HUES48 (cell line): ENCODE results near the gene RDH13.

ENCODE experiments used
- H3K27ac ChIP-seq: one replicate; pipeline ENCODE4 v1.7.0; 2013; ENCODE audit warnings: low read depth, low read length, inconsistent platforms
- H3K27me3 ChIP-seq: 2 replicates; pipeline ENCODE4 v1.6.1; 2013; ENCODE audit warnings: mild to moderate bottlenecking, low read length; ENCODE audit not compliant: control insufficient read depth, insufficient read depth
- H3K36me3 ChIP-seq: 2 replicates; pipeline ENCODE4 v1.6.1; 2013; ENCODE audit warnings: low read length; ENCODE audit not compliant: control insufficient read depth, insufficient read depth
- H3K4me1 ChIP-seq: 2 replicates; pipeline ENCODE4 v1.6.1; 2013; ENCODE audit warnings: mild to moderate bottlenecking, low read length; ENCODE audit not compliant: control insufficient read depth, insufficient read depth
- H3K4me3 ChIP-seq: 2 replicates; pipeline ENCODE4 v1.5.1; 2013; ENCODE audit warnings: mild to moderate bottlenecking, low read depth, low read length
- H3K9ac ChIP-seq: 2 replicates; pipeline ENCODE4 v1.6.1; 2013; ENCODE audit warnings: mild to moderate bottlenecking, low read depth, low read length, moderate library complexity
- H3K9me3 ChIP-seq: 2 replicates; pipeline ENCODE4 v1.6.1; 2013; ENCODE audit warnings: low read length; ENCODE audit not compliant: control insufficient read depth, insufficient read depth

RDH13 gene

DNA sequence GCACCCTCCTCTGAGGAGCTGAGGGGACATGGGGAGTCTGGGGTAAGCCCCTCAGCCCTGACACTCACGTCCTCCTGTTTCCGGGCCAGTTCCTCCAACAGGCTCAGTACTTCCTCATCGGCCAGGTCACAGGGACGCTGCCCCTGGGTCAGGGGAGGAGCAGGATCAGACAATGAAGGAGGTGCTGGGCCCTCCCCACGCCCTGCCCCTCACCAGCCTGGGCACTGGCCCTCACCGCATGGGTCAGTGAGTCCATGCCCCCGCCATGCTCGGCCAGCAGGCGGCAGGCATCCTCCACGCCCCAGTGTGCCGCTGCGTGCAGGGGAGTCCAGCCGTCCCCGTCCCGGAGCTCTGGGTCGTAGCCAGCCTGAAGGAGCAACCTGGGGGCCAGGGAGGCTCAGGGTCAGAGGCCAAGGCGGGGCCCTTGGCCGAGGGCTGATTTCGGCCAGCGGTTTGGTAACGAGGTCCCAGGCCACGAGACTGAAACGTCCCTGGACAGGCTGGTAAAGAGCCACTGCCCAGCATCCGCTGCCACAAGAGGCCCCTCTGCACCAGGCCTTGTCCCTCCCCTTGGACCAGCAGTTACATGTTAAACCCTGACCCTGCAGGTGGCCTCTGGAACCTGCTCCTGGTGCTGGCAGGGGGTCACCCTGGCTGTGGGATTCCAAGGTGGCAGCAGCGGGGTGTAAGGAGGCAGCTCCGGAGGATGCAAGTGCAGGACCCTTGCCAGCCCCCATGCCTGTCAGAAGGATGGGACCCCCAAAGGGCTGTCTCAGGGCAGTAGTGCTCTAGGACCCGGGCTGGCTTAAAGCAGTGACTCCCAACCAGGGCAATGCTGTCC is 36.0 kb upstream of the RDH13 start:
- Histone ChIP-seq H3K4me3 (no peak overlapping the region), H3K36me3 (peaks cover 33% of the 10 kb centered on the region), H3K4me1 (peaks cover 12% of the 10 kb centered on the region; the same call in 1 of the 2 replicates), H3K27ac (no peak overlapping the region), H3K9ac (no peak overlapping the region), H3K27me3 (no peaks in the 10 kb centered on the region), H3K9me3 (no peaks in the 10 kb centered on the region; the same call in 1 of the 2 replicates)

DNA sequence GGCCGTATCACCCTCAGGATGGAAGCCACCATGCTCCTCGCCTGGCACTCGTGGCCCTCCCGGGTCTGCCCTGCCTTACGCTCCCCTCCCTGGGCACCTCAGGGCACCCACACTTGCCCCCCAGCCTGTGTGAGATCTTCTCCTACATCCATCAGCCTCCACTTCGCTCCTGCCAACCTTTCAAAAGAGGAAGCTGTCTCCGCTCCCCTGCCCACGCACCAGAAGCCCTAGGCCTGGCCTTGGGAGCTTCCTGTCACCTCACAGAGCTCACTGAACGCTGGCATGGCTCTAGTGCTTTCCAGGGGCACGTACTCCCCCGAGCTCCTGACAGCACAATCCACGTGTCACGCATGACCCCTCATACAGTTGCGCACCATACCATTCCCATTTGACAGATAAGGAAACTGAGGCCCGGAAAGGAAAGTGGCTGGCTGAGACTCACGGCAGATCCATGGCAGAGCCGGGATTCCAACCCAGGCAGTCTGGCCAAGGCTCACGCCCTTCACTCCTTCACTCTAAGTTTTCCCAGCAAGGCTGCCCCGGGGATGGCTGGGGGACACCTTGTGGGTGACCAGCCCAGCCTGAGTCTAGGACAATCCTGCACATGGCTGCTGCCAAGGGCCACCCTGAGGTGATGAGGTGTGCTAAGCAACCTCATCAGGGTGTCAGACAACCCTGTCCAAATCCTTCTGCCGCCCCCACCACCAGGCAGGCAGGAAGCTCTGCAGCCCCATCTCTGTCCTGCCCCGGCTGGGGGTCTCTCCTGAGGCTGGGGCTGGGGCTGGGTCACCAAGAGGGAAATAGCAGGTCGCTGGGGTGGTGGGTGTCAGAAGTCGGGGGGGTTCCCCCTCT is 35.1 kb upstream of the RDH13 start:
- peaks cover 12% of the 10 kb centered on the region; the same call in 1 of the 2 replicates for H3K4me1 ChIP-seq
- no peak overlapping the region for H3K27ac ChIP-seq
- H3K9me3 ChIP-seq, result no peaks in the 10 kb centered on the region
- no peak overlapping the region for H3K9ac ChIP-seq
- no peaks in the 10 kb centered on the region for H3K27me3 ChIP-seq
- H3K4me3 ChIP-seq, result no peak overlapping the region
- H3K36me3 ChIP-seq, result peaks cover 28% of the 10 kb centered on the region

DNA sequence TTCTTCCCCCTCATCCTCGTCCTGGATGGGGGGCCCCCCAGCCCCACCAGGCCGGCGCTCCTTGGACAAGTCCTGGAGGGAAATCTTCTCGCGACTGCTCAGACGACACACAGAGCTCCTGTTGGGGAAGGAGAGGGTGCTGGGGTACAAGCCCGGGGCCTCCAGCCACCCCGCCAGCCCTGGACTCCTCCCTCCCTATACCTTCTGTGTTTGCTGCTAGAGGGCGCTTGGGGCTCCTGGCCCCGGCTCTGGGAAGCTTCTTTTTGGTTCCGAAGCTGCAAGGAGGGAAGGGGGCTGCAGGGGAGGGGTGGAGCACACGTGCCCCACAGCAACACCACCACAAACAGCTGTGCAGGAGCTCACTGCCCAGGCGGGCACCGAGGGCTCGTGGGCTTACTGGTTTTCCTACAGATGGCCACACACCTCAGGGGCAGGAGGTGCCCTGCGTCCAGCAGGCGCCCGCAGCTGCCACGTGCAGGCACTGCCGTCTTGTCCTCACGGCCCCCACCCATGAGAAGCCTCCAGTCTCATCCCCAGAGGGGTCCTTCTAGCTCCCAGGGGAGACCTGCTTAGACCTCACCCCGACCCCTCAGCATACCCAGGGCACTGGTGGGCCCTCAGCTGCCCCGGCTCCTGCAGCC is 33.2 kb upstream of the RDH13 start:
- Histone ChIP-seq H3K27ac (no peak overlapping the region), H3K36me3 (peaks cover 16% of the 10 kb centered on the region), H3K4me3 (no peak overlapping the region), H3K4me1 (peaks cover 18% of the 10 kb centered on the region; the same call in 1 of the 2 replicates), H3K27me3 (no peaks in the 10 kb centered on the region), H3K9me3 (no peaks in the 10 kb centered on the region), H3K9ac (no peak overlapping the region)

DNA sequence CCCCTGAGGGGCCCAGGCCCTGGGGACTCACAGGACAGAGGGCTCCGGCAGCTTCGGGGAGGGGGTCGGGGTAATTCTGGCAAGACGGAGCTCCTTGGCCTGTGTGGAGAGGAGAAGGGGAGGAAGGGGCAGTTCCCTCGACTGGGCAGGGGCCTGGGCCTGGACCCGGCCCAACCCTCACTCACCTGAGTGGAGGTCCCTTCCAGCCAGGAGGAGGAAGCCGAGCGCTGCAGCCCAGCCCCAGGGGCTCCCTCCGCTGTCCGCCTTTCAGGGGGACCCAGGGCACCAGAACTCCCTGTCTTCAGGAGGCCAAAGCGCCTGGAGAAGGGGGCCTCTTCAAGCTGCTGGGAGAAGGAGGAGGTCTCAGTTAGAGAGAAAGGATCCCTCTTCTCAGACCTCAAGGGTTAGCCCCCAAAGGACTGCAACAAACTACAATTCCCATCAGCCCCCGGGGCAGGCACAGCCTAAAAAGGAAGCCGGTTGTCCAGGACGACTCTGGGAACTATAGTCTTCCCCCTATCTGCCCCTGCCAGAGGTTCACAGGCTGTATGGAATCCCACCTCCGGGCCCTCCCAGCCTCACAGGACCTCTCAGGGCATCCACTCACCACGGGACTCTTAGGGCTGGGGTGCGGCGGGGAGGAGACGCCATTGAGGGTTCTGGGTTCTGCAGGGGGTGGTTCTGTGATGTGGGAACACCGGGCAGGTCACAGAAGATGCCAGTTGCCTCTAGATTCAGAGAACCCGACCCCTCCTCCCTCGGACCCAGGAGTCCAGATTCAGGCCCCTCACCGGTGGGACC is 32.5 kb upstream of the RDH13 start:
- no peaks in the 10 kb centered on the region for H3K9me3 ChIP-seq
- H3K27me3 ChIP-seq, result no peaks in the 10 kb centered on the region
- no peak overlapping the region for H3K4me3 ChIP-seq
- H3K9ac ChIP-seq, result no peak overlapping the region
- peaks cover 18% of the 10 kb centered on the region; the same call in 1 of the 2 replicates for H3K4me1 ChIP-seq
- no peak overlapping the region for H3K27ac ChIP-seq
- H3K36me3 ChIP-seq, result peaks cover 22% of the 10 kb centered on the region

DNA sequence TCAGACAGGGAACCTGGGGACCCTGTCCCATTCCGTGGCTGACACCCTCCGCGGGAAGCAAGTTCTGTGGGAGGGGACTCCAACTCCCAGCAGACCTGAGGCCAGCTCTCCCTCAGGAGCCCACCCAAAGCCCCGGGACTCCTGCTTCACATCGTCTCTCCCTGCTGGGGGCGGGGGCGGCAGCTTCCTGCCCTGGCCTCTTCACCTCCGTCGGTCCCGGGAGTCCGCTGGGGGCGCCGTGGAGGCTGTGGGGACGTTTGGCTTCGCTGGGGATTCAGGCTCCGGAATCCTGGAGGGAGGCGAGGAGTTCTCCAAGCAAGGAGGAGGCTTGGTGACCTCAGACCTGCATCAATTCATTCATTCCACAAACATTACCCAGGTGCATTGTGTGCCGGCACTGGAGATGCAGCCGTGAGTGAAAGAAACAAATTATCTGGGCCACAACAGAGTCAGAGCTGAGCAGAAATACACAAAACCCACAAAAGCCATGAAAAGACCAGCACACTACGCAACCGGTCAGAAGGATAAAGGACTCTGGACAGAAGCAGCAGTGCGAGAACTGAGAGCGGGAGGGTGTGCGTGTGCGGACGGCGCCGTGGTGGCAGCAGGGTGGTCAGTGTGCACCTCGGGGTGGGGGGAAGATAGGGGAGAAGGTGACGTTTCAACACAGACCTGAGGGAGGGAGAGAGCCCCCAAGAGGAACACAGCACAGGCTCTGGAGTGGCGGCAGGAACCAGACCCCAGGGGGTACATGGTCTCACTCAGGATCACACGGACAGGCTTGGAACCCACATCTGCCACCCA is 31.7 kb upstream of the RDH13 start:
- Histone ChIP-seq H3K9me3 (no peaks in the 10 kb centered on the region), H3K36me3 (peaks cover 22% of the 10 kb centered on the region), H3K4me3 (no peak overlapping the region), H3K27ac (no peak overlapping the region), H3K27me3 (no peaks in the 10 kb centered on the region), H3K9ac (no peak overlapping the region), H3K4me1 (peaks cover 18% of the 10 kb centered on the region; the same call in 1 of the 2 replicates)

DNA sequence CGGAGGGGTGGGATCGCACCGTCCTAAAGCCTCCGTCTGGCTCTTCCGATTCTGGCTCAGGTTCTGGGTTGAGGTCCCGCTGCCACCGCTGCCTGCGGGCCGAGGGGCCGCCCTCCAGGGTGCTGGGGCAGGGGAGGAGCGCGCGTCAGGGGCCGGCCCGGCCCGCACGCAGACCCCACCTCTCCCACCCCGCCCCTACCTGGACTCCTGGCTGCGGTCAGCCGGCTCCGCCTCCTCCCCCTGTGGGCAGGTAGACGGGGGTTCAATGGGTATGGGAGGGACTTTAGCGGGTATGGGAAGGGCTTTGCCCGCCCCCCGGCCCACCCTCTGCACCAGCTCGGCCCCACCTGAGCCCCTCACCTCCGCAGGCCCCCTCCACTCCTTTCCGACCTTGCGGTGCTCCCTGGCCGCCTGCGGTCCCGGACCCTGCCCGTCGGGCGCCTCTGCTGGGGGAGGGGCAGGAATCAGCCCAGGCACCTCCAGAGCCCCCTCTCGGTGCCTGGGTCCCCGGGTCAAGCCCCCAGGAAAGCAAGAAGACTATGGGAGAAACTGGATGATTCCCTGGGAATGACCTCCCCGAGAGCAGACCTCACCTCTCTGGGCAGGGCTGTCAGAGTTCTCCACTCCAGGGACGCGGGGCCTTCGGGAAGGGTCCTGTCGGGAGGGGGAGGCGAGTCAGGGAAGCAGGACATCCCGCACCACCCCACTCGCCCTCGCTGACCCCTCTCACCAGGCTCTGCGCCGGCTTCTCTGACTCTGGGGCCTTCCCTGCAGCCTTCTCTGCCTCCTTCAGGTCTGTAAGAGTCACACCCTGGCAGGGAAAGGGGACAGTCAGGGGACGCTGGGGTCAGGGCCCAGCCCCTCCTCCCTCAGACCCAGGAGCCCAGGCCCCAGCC is 29.7 kb upstream of the RDH13 start:
- H3K36me3 ChIP-seq, result peaks cover 20% of the 10 kb centered on the region
- peaks cover 29% of the 10 kb centered on the region for H3K4me1 ChIP-seq
- H3K27ac ChIP-seq, result no peak overlapping the region
- no peaks in the 10 kb centered on the region for H3K27me3 ChIP-seq
- no peak overlapping the region for H3K9ac ChIP-seq
- H3K4me3 ChIP-seq, result peak overlapping the region; percentile 62
- no peaks in the 10 kb centered on the region for H3K9me3 ChIP-seq

DNA sequence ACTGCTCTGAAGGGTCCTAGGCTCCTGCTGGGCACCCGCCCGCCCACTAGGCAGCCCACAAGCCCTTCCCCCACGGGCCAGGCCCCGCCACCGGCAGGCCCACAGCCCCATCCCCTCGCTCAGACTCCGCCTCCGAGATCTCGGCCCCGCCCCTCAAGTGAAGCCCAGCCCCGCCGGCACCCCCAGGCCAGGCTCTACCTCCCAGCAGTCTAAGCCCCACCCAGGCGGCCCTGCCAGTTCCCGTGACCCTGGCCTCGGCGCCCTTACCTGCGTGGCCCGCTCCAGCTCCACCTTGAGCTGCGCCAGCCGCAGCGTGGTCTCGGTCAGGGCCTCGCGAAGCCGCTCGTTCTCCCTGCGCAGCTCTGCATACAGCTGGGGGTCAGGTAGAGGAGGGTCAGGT is 29.0 kb upstream of the RDH13 start:
- no peak overlapping the region for H3K9ac ChIP-seq
- peaks cover 33% of the 10 kb centered on the region for H3K4me1 ChIP-seq
- H3K4me3 ChIP-seq, result peak overlapping the region; percentile 62
- H3K27me3 ChIP-seq, result no peaks in the 10 kb centered on the region
- H3K27ac ChIP-seq, result no peak overlapping the region
- H3K36me3 ChIP-seq, result peaks cover 20% of the 10 kb centered on the region
- no peaks in the 10 kb centered on the region for H3K9me3 ChIP-seq

DNA sequence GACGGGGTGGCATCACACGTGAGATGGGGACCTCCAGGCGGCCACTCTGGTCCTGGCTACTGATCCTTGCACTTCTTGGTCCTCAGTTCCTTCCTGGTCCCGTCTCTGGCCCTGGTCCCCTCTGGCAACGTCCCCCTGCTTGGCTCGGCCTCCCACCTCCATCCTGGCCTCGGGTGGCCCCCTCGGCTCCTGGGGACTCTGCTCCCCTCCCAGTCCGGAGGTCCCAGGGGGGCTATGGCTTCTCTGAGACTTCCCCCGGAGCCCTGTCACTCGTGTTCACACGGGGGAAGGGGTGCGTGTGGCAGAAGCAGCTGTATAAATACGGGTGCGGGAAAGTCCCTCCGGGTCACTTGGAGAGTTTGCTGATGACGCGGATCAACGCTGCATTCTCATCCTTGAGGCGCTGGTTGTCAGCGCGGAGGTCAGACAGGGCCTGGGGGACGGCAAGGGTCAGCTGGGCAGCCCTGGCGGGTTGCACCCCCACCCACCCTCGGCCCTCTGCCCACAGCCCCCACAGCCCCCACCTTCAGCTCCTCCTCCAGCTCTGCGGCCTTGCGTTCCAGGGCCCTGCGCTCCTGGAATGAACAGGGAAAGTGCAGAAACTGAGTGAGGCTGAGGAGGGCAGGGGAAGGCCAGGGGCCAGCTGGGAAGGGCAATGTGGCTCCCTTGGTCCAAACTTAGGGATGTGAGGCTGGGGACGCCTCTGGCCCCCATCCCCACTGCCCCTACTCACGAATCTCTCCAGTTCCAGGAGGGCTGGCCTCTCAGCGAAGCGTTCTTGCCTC is 28.4 kb upstream of the RDH13 start:
- Histone ChIP-seq H3K27ac (no peak overlapping the region), H3K9ac (no peak overlapping the region), H3K36me3 (peaks cover 20% of the 10 kb centered on the region), H3K27me3 (no peaks in the 10 kb centered on the region), H3K9me3 (no peaks in the 10 kb centered on the region), H3K4me3 (peak overlapping the region; percentile 62; the same call in 1 of the 2 replicates), H3K4me1 (peaks cover 33% of the 10 kb centered on the region)

DNA sequence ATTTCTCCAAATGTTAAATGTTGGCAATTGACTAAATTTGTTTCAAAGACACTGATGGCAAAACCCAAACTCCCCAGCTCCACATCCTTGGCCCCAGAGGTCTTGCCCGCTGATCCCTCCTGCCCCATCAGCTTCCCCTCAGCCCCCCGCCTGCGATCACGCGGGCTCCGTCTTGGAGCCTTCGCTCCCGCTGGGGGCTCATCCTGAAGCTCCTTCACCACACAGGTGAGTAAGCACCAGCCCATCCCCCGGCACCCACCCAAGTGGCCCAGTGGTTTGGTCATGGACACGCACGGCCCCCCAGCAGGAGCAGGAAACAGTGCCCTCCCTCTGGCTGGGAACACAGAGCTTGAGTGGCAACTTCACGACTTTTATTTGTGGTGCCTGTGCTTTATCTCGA is 27.6 kb upstream of the RDH13 start:
- H3K9me3 ChIP-seq, result no peaks in the 10 kb centered on the region
- peaks cover 7% of the 10 kb centered on the region for H3K27me3 ChIP-seq
- H3K36me3 ChIP-seq, result peaks cover 20% of the 10 kb centered on the region
- no peak overlapping the region for H3K4me3 ChIP-seq
- H3K9ac ChIP-seq, result no peak overlapping the region
- no peak overlapping the region for H3K27ac ChIP-seq
- peaks cover 34% of the 10 kb centered on the region for H3K4me1 ChIP-seq
